Endothelial cell of umbilical vein (primary cell): ENCODE data around the gene COL4A1. TPM values are rescaled to one million over a fixed set of nuclear protein-coding genes. Genes with fewer than 3 reads are reported as not detected.

Experiments
- BruUV-seq: library from RNA; stranded (reverse); fragments of 400-500 nt; replicated peaks from 2 replicates; lab custom pipeline; 2021; lab: Mats Ljungman, UMichigan
- CTCF ChIA-PET: fragments of 300-600, 350-600 bp; sonication (Branson Sonifier 250); formaldehyde crosslinking; loops from one replicate; lab custom pipeline; 2021; ENCODE audit warnings: antibody characterized with exemption, inconsistent platforms; lab: Charles Lee
- POLR2A ChIA-PET: fragments of 300-600, 350-600 bp; sonication (Branson Sonifier 250); formaldehyde crosslinking; loops from one replicate; lab custom pipeline; 2021; ENCODE audit warnings: antibody characterized with exemption, inconsistent platforms; lab: Charles Lee
- DNase-seq: peaks from one replicate; pipeline ENCODE4 v3.0.0-alpha.2; 2011; ENCODE audit warnings: low read depth, low spot score
- FAIRE-seq: peaks from 2 replicates; lab custom pipeline; 2011; peaks lifted over from hg19 to GRCh38; lab: Jason Lieb, UNC
- H2AFZ ChIP-seq: 2 replicates; pipeline ENCODE4 v1.6.0; 2012; ENCODE audit warnings: low read depth, low read length, control low read depth, inconsistent platforms
- H3K27ac ChIP-seq: 2 replicates; pipeline ENCODE4 v1.5.1; 2011; ENCODE audit warnings: low read depth, mild to moderate bottlenecking, control low read depth, low read length, moderate library complexity; ENCODE audit not compliant: insufficient read depth
- H3K27me3 ChIP-seq, 2 experiments: 2 replicates each; pipeline versions ENCODE4 v1.6.0 to v1.6.1; 2011; ENCODE audit warnings: low read length in 2 of 2, mixed read lengths in 1 of 2; ENCODE audit not compliant: control insufficient read depth in 2 of 2, insufficient read depth in 2 of 2
- H3K36me3 ChIP-seq, 2 experiments: 2 replicates in 1 of 2; 3 replicates in 1 of 2; pipeline ENCODE4 v1.5.1; 2011; ENCODE audit warnings: low read length in 2 of 2, mild to moderate bottlenecking in 1 of 2, moderate library complexity in 1 of 2; ENCODE audit not compliant: control insufficient read depth in 2 of 2, insufficient read depth in 2 of 2; ENCODE audit errors: extremely low read depth in 1 of 2
- H3K4me1 ChIP-seq: 3 replicates; pipeline ENCODE4 v1.5.1; 2011; ENCODE audit warnings: mild to moderate bottlenecking, low read length; ENCODE audit not compliant: control insufficient read depth, insufficient read depth; ENCODE audit errors: extremely low read depth
- H3K4me2 ChIP-seq: 2 replicates; pipeline ENCODE4 v1.6.1; 2011; ENCODE audit warnings: low read length, control low read depth, mixed read lengths; ENCODE audit not compliant: insufficient read depth
- H3K4me3 ChIP-seq, 3 experiments: fragments of 200-600 bp in 1 of 3; sonication (generic), shearing (Covaris generic) in 1 of 3; replicated peaks in 1 of 3; 2 replicates each; pipeline ENCODE4 v1.5.1; 2011 to 2016; ENCODE audit warnings: control low read depth in 3 of 3, low read length in 3 of 3, mild to moderate bottlenecking in 2 of 3, inconsistent platforms in 1 of 3, low read depth in 1 of 3, moderate library complexity in 1 of 3; ENCODE audit not compliant: insufficient read depth in 1 of 3
- H3K79me2 ChIP-seq: 2 replicates; pipeline ENCODE4 v1.6.0; 2012; ENCODE audit warnings: low read length, inconsistent platforms; ENCODE audit not compliant: control insufficient read depth, insufficient read depth
- H3K9ac ChIP-seq: replicated peaks from 2 replicates; pipeline ENCODE3; 2011; ENCODE audit warnings: low read length, control low read depth; ENCODE audit not compliant: insufficient read depth; ENCODE audit errors: extremely low read depth
- H3K9me1 ChIP-seq: replicated peaks from 3 replicates; pipeline ENCODE4 v1.6.0; 2011; ENCODE audit warnings: mild to moderate bottlenecking, low read length; ENCODE audit not compliant: control insufficient read depth, insufficient read depth; ENCODE audit errors: extremely low read depth
- H3K9me3 ChIP-seq: replicated peaks from 2 replicates; pipeline ENCODE4 v1.5.1; 2012; ENCODE audit warnings: low read length, inconsistent platforms; ENCODE audit not compliant: control insufficient read depth, insufficient read depth
- H4K20me1 ChIP-seq: replicated peaks from 2 replicates; pipeline ENCODE3; 2011; ENCODE audit warnings: mild to moderate bottlenecking, low read length; ENCODE audit not compliant: control insufficient read depth, insufficient read depth; ENCODE audit errors: extremely low read depth
- CTCF ChIP-seq, 2 donors: IDR thresholded peaks; 1 replicate in 1 of 2; 2 replicates in 1 of 2; pipeline ENCODE4 v1.5.1; 2011; ENCODE audit warnings: low read length in 2 of 2, mild to moderate bottlenecking in 2 of 2, moderate library complexity in 2 of 2, control low read depth in 1 of 2, inconsistent platforms in 1 of 2, low read depth in 1 of 2; ENCODE audit not compliant: insufficient read depth in 1 of 2; ENCODE audit errors: extremely low read depth in 1 of 2
- EZH2 ChIP-seq: IDR thresholded peaks from 2 replicates; pipeline ENCODE4 v1.6.1; 2012; ENCODE audit warnings: borderline replicate concordance, low read depth, mild to moderate bottlenecking, moderate library complexity, low read length, inconsistent platforms; ENCODE audit not compliant: severe bottlenecking
- FOS ChIP-seq: IDR thresholded peaks from 2 replicates; pipeline ENCODE4 v1.6.1; 2011; ENCODE audit warnings: mild to moderate bottlenecking, low read length, moderate library complexity, borderline replicate concordance; ENCODE audit not compliant: insufficient read depth
- GATA2 ChIP-seq: IDR thresholded peaks from 2 replicates; pipeline ENCODE4 v1.7.0; 2011; ENCODE audit warnings: low read depth, mild to moderate bottlenecking, moderate library complexity, mixed read lengths, low read length; ENCODE audit not compliant: insufficient read length, insufficient read depth
- JUN ChIP-seq: IDR thresholded peaks from 2 replicates; pipeline ENCODE4 v1.6.1; 2011; ENCODE audit warnings: borderline replicate concordance, low read depth; ENCODE audit not compliant: insufficient read length, insufficient read depth
- MAX ChIP-seq: IDR thresholded peaks from 2 replicates; pipeline ENCODE4 v1.6.1; 2011; ENCODE audit not compliant: insufficient read depth, insufficient read length
- MYC ChIP-seq: IDR thresholded peaks from one replicate; pipeline ENCODE4 v1.6.1; 2011; ENCODE audit warnings: mild to moderate bottlenecking, low read depth, low read length
- POLR2A ChIP-seq: IDR thresholded peaks from 2 replicates; pipeline ENCODE4 v1.6.1; 2012; ENCODE audit warnings: low read depth, mild to moderate bottlenecking, control low read depth, low read length
- POLR2AphosphoS5 ChIP-seq: IDR thresholded peaks from 2 replicates; pipeline ENCODE4 v1.6.1; 2012; ENCODE audit warnings: low read depth, mild to moderate bottlenecking, control low read depth, low read length, moderate library complexity; ENCODE audit not compliant: insufficient read depth
- dilution Hi-C: fragments of 300-500 bp; cut with MboI; formaldehyde crosslinking; loops from one replicate; pipeline ENCODE4 v1.15.0; 2019; ENCODE audit warnings: low sequenced_read_pairs; ENCODE audit not compliant: extremely low pct_ligation_motif_present
- intact Hi-C: fragments of 100-400 bp; cut with micrococcal nuclease; formaldehyde crosslinking; loops from one replicate; pipeline ENCODE4 v1.10.0; 2022
- polyA plus RNA-seq, 4 experiments: library from polyadenylated mRNA; depleted of rRNA in 3 of 4; stranded (reverse) in 3 of 4; unstranded in 1 of 4; fragments of >200 nt; gene quantifications; 2 replicates each; pipeline versions ENCODE4 v1.2.1 to v1.2.3, GENCODE V29; 2011 to 2012; ENCODE audit warnings: missing spikeins in 1 of 4
- total RNA-seq: library from RNA; stranded (reverse); gene quantifications from 2 replicates; pipeline ENCODE4 v1.2.3, GENCODE V29; 2021

The COL4A1 gene
- total and polyA plus RNA-seq, 2 donors (not counting 3 experiments of a cell fraction or from before 2014, with no cell fraction given) = 384 to 1,119 TPM

GRCh38 chr13:110109140-110109783 lies 197.7 kb downstream of the COL4A1 start:
- H3K79me2 ChIP-seq = no peaks in the 10 kb centered on the region
- no peak for FAIRE-seq
- no peak overlapping the region for H2AFZ ChIP-seq
- no peaks in the 10 kb centered on the region for H4K20me1 ChIP-seq
- BruUV-seq = no TSS peak
- TF ChIP-seq JUN (no peak), CTCF (IDR thresholded peaks at IDR 0.05; ENCODE audit: extremely low read depth in 1 of 2, insufficient read depth in 1 of 2, low read depth in 1 of 2, low read length in 2 of 2) (no peak), POLR2AphosphoS5 (no peak), GATA2 (no peak), EZH2 (no peak), MAX (no peak), MYC (no peak), POLR2A (no peak), FOS (no peak)
- H3K36me3 ChIP-seq = no peaks in the 10 kb centered on the region
- intact Hi-C loops = loop anchor here (1.0 to 2.0 kb wide), 3 partner anchors 1148 to 1786 kb away; no protein-coding TSS in a partner anchor
- no peak overlapping the region for H3K4me2 ChIP-seq
- no peak overlapping the region for H3K27ac ChIP-seq
- no peaks in the 10 kb centered on the region for H3K9me3 ChIP-seq
- POLR2A ChIA-PET = no interaction called here
- H3K9me1 ChIP-seq = no peaks in the 10 kb centered on the region
- no peak for DNase-seq
- no peak overlapping the region for H3K9ac ChIP-seq
- no peak overlapping the region for H3K4me3 ChIP-seq
- no peaks in the 10 kb centered on the region for H3K4me1 ChIP-seq
- CTCF ChIA-PET = interaction anchor here (0.8 to 1.9 kb wide), 8 partner anchors 14 to 1217 kb away, joined by 3 to 23 read pairs (median 4); no protein-coding TSS in a partner anchor
- dilution Hi-C loops = no loop called here
- peaks cover 5 to 8% of the 10 kb centered on the region in 2 experiments for H3K27me3 ChIP-seq
